Suprapubic skin (tissue), 4 donors: ENCODE data around the gene ZNF296. TPM values are rescaled to one million over a fixed set of nuclear protein-coding genes. Genes with fewer than 3 reads are reported as not detected.
"Not testable (repeated sequence)": the region's sequence is repeated elsewhere in the genome, so short reads cannot be mapped to it uniquely, and the experiment has no call there.

Source experiments
- DNase-seq, 2 donors: peaks; one replicate each; pipeline ENCODE4 v3.0.0-alpha.2; 2019; ENCODE audit warnings: low spot score in 2 of 2
- H3K27ac ChIP-seq: fragments of 200-600 bp; sonication (generic); one replicate; pipeline ENCODE4 v1.5.1; 2019
- H3K27me3 ChIP-seq: fragments of 200-600 bp; sonication (generic); one replicate; pipeline ENCODE4 v1.5.1; 2019
- H3K36me3 ChIP-seq: fragments of 200-600 bp; sonication (generic); one replicate; pipeline ENCODE4 v1.5.1; 2019
- H3K4me1 ChIP-seq: fragments of 200-600 bp; sonication (generic); one replicate; pipeline ENCODE4 v1.5.1; 2019
- H3K4me3 ChIP-seq: fragments of 200-600 bp; sonication (generic); one replicate; pipeline ENCODE4 v1.5.1; 2019; ENCODE audit warnings: mild to moderate bottlenecking
- H3K9me3 ChIP-seq: fragments of 200-600 bp; sonication (generic); one replicate; pipeline ENCODE4 v1.5.1; 2019
- EP300 ChIP-seq: sonication (generic); formaldehyde crosslinking; IDR thresholded peaks from one replicate; pipeline ENCODE4 v1.6.1; 2017; ENCODE audit warnings: antibody characterized with exemption
- POLR2A ChIP-seq, 2 donors: fragments of 450-650 bp; IDR thresholded peaks; one replicate each; pipeline ENCODE4 v1.6.1; 2017; ENCODE audit warnings: antibody characterized with exemption in 2 of 2, mild to moderate bottlenecking in 2 of 2, moderate library complexity in 2 of 2
- POLR2AphosphoS5 ChIP-seq, 3 donors: sonication (generic); formaldehyde crosslinking; IDR thresholded peaks; one replicate each; pipeline ENCODE4 v1.6.1; 2017; ENCODE audit warnings: antibody characterized with exemption in 3 of 3
- WGBS: methylation state at CpG from one replicate; pipeline ENCODE4 v1.1.5; 2018; 5-methylcytosine and 5-hydroxymethylcytosine counted together
- total RNA-seq, 4 donors: library from RNA; depleted of rRNA; stranded (reverse); fragments of >200 nt; gene quantifications; one replicate each; pipeline ENCODE4 v1.1.0, GENCODE V29; 2016
- TF ChIP-seq, protein P1 (sequence below), 2 donors: fragments of 200-600 bp in 1 of 2; fragments of 450-650 bp in 1 of 2; sonication (generic) in 1 of 2; IDR thresholded peaks; one replicate each; pipeline ENCODE4 v1.5.1; 2016 to 2019; ENCODE audit warnings: antibody characterized with exemption in 2 of 2, mild to moderate bottlenecking in 1 of 2, moderate library complexity in 1 of 2

Gene ZNF296
- total RNA-seq, 4 donors from 2014 or later: 4.3 to 5.8 (median 4.9) TPM

DNA sequence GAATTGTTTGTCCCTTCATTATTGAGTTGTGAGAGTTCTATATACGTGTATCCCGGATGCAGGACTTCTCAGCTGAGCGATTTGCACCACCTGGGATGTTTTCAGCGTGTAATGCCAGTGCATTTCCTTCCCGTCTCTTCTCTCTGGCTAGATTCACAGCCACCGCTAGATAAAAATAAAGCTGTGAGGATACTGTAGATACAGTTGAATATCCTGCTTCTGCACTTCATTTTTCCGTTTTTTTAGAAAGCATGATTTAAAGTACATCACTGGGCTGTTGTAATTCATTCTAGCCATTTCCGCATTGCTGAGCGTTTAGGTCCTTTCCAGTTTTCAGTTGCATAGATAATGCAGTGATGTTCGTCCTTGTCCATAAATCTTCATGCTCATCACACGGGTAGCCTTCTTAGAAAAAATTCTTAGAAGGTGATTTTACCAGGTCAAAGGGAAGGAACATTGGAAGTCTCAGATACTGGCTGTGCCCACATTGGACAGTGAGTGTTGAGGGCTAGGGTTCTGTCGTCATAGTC is 31.4 kb upstream of the ZNF296 start:
- Histone ChIP-seq H3K4me3 (no peak overlapping the region), H3K27me3 (no peaks in the 10 kb centered on the region), H3K36me3 (no peaks in the 10 kb centered on the region), H3K9me3 (no peaks in the 10 kb centered on the region), H3K27ac (no peak overlapping the region), H3K4me1 (peaks cover 19% of the 10 kb centered on the region)
- 82% methylated on average over 12 of the region's 12 CpGs for WGBS
- no peak for TF ChIP-seq POLR2A (IDR thresholded peaks at IDR 0.05)
- no peak for TF ChIP-seq EP300
- TF ChIP-seq POLR2AphosphoS5 (IDR thresholded peaks at IDR 0.05): no peak
- TF ChIP-seq, protein P1, sequence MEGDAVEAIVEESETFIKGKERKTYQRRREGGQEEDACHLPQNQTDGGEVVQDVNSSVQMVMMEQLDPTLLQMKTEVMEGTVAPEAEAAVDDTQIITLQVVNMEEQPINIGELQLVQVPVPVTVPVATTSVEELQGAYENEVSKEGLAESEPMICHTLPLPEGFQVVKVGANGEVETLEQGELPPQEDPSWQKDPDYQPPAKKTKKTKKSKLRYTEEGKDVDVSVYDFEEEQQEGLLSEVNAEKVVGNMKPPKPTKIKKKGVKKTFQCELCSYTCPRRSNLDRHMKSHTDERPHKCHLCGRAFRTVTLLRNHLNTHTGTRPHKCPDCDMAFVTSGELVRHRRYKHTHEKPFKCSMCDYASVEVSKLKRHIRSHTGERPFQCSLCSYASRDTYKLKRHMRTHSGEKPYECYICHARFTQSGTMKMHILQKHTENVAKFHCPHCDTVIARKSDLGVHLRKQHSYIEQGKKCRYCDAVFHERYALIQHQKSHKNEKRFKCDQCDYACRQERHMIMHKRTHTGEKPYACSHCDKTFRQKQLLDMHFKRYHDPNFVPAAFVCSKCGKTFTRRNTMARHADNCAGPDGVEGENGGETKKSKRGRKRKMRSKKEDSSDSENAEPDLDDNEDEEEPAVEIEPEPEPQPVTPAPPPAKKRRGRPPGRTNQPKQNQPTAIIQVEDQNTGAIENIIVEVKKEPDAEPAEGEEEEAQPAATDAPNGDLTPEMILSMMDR (IDR thresholded peaks at IDR 0.05): no peak
- no peak for DNase-seq

DNA sequence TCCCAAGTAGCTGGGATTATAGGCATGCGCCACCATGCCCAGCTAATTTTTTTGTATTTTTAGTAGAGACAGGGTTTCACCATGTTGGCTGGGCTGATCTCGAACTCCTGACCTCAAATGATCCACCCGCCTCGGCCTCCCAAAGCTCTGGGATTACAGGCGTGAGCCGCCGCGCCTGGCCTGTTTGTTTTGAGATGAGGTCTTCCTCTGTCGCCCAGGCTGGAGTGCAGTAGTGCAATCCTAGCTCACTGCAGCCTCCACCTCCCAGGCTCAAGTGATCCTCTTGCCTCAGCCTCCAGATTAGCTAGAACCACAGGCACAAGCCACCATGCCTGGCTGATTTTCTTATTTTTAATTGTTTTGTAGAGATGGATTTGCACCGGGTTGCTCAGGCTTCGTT is 30.1 kb upstream of the ZNF296 start:
- DNase-seq, H3K36me3 ChIP-seq, H3K4me3 ChIP-seq, H3K9me3 ChIP-seq, H3K27ac ChIP-seq, H3K27me3 ChIP-seq: not testable (repeated sequence)
- peaks cover 33% of the 10 kb centered on the region for H3K4me1 ChIP-seq
- WGBS: 93% methylated on average over 11 of the region's 11 CpGs

DNA sequence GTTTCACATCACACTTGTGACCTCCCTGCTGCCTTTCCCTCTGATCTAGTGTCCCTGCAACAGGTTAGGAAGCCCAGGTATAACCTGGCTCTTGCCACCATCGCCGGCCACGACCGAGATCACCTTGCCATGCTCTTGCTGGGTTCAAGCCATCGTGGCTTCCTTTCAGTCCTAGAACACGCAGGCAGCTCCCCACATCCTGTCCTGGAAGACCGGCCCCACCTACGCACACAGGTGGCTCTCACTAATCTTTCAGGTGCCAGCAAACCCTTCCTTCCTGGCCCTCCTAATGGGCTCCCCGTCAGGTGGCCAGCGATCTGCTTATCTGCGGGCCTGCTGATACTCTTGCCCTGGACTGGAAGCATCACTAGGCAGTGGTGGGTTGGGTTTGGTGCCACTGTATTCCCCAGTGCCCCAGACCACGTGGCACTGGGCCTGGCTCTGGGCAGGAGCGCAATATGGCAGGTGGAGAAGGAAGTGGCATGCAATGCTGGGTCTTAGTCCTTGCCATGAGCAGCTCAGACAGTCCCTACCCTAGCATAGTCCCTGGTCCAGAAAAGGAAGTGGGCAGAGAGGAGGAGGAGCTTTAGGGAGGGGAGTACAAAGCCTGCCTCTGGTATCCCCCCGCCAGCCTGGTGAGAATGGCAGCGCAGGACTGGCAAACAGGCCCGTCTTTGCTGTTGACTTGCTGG is 28.5 kb upstream of the ZNF296 start:
- Histone ChIP-seq H3K27me3 (no peaks in the 10 kb centered on the region), H3K4me1 (peaks cover 45% of the 10 kb centered on the region), H3K9me3 (no peaks in the 10 kb centered on the region), H3K27ac (no peak overlapping the region), H3K36me3 (no peaks in the 10 kb centered on the region), H3K4me3 (no peak overlapping the region)
- DNase-seq: no peak
- TF ChIP-seq POLR2A (IDR thresholded peaks at IDR 0.05): no peak
- 84% methylated on average over 13 of the region's 16 CpGs for WGBS

DNA sequence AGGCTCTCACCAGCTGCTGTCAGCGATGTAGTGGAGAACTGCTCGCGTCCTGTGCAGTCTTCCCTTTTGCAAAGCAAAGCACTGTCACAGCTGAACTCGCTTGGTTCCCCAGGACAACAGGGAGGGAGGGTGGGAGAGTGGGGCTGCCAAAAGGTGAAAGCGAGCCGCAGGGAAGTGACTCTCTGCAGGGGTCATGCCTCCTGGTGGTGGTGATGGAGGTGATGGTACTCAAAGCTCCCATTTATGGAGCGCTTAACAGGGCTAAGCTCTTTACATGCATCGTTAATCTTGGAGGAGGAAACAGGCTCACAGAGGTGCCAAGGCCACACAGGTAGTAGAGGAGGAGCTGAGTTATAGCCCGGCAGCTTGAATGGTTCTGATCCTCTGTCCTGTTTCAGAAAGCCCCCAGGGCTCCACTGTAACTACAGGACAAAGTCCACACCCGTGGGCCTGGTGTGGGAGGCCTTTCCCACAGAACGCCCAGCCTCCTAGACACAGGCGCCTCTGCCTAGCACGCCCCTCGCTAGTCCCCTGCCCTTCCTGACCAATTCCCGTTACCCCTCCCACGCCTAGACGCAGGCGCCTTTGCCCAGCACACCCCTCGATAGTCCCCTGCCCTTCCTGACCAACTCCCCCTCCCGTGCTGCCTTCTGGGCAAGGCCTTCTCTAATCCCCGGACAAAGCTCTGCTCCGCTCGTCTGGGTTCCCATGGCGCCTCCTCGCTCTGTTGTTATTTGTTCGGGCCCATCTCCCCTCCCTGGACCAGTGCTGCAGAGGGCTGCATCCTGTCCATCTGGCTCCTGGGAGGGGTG is 27.4 kb upstream of the ZNF296 start:
- no peak overlapping the region for H3K4me3 ChIP-seq
- no peak for DNase-seq
- H3K36me3 ChIP-seq: no peaks in the 10 kb centered on the region
- H3K9me3 ChIP-seq: no peaks in the 10 kb centered on the region
- WGBS: 73% methylated on average over 22 of the region's 26 CpGs
- H3K4me1 ChIP-seq: peaks cover 56% of the 10 kb centered on the region
- H3K27ac ChIP-seq: no peak overlapping the region
- TF ChIP-seq POLR2AphosphoS5 (IDR thresholded peaks at IDR 0.05) (no peak), EP300 (no peak), POLR2A (IDR thresholded peaks at IDR 0.05) (no peak)
- TF ChIP-seq, protein P1 (IDR thresholded peaks at IDR 0.05): no peak
- no peaks in the 10 kb centered on the region for H3K27me3 ChIP-seq

DNA sequence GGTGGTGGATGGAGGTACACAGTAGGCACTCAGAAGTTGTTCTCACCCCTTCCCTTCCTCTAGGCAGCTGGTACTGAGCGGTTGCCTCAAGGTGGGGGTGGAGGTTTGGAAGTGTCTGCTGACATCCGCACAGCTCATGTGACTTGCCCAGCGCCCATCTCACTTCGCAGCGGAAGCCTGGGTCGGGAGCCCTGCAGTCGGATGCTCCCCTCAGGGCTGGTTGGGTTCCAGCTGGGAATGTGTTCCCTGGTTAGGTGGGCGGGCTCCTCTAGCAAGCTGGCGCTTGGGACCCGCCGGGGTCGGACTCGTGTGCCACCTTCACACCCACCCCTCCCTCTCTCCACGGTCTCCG is 26.9 kb upstream of the ZNF296 start:
- TF ChIP-seq EP300 (no peak), POLR2A (IDR thresholded peaks at IDR 0.05) (no peak), POLR2AphosphoS5 (IDR thresholded peaks at IDR 0.05) (no peak)
- H3K4me3 ChIP-seq: no peak overlapping the region
- H3K9me3 ChIP-seq: no peaks in the 10 kb centered on the region
- no peaks in the 10 kb centered on the region for H3K36me3 ChIP-seq
- no peaks in the 10 kb centered on the region for H3K27me3 ChIP-seq
- H3K27ac ChIP-seq: no peak overlapping the region
- DNase-seq: no peak
- 42% methylated on average over 9 of the region's 15 CpGs for WGBS
- H3K4me1 ChIP-seq: peaks cover 61% of the 10 kb centered on the region

DNA sequence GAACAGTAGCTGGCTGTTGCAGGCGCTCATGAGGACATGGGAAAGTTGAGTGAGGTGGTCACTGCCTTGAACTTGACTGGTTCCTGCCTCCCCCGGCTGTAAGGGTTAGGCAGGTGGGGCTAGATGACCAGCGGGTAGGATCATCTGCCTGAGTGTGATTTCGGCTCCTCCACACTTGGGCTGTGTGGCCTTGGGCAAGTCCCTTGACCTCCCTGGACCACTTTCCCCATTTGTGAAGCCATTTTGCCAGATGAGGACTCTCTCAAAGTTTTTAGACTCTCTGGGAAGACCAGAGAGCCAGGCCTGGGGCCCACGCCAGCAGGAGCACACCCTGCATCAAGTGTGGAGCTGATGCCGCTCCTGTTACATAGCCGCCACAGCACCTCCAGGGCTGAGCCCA is 26.2 kb upstream of the ZNF296 start:
- no peak for DNase-seq
- no peak for TF ChIP-seq EP300
- no peak for TF ChIP-seq POLR2A (IDR thresholded peaks at IDR 0.05)
- no peak for TF ChIP-seq POLR2AphosphoS5 (IDR thresholded peaks at IDR 0.05)
- TF ChIP-seq, protein P1 (IDR thresholded peaks at IDR 0.05): no peak
- Histone ChIP-seq H3K4me1 (peaks cover 68% of the 10 kb centered on the region), H3K27ac (no peak overlapping the region), H3K27me3 (no peaks in the 10 kb centered on the region), H3K9me3 (no peaks in the 10 kb centered on the region), H3K4me3 (no peak overlapping the region), H3K36me3 (no peaks in the 10 kb centered on the region)
- 100% methylated on average over 6 of the region's 7 CpGs for WGBS
